Retina (tissue), 1 donor: Measurements from ENCODE around the gene COMP.
A peak's percentile ranks its signal among the peaks of the same experiment; 100 is the strongest.
"Not testable (repeated sequence)": the region's sequence is repeated elsewhere in the genome, so short reads cannot be mapped to it uniquely, and the experiment has no call there.

ENCODE experiments used
- DNase-seq: peaks from one replicate; pipeline ENCODE4 v3.0.0-alpha.2; 2016

Gene COMP

GRCh38 chr19:18745012-18745735 is 45.9 kb downstream of the COMP start:
- DNase-seq: no peak

GRCh38 chr19:18743784-18744418 is 47.2 kb downstream of the COMP start:
- DNase-seq: no peak

GRCh38 chr19:18742838-18743783 is 48.0 kb downstream of the COMP start:
- peak; percentile 66 for DNase-seq

- DNase-seq: no peak
Observed at GRCh38 chr19:18742324-18742723, 48.8 kb downstream of the COMP start.

- DNase-seq: no peak
Observed at GRCh38 chr19:18741124-18742121, 49.7 kb downstream of the COMP start.

- no peak for DNase-seq
Observed at GRCh38 chr19:18738961-18739690, 52.0 kb downstream of the COMP start.

- DNase-seq: no peak
Observed at GRCh38 chr19:18737954-18738351, 53.2 kb downstream of the COMP start.

- DNase-seq: no peak
Observed at GRCh38 chr19:18737337-18737953, 53.7 kb downstream of the COMP start.

GRCh38 chr19:18736415-18737336 is 54.4 kb downstream of the COMP start:
- no peak for DNase-seq

GRCh38 chr19:18735752-18736151 is 55.4 kb downstream of the COMP start:
- no peak for DNase-seq

- peak; percentile 58 for DNase-seq
Observed at GRCh38 chr19:18735324-18735723, 55.8 kb downstream of the COMP start.

- DNase-seq: not testable (repeated sequence)
Observed at GRCh38 chr19:18733762-18734332, 57.3 kb downstream of the COMP start.

GRCh38 chr19:18733196-18733647 is 57.9 kb downstream of the COMP start:
- no peak for DNase-seq
